Cerebellar cortex (tissue), 1 donor: ENCODE results near the gene SHF.

Experiments
- DNase-seq: peaks from one replicate; pipeline ENCODE4 v3.0.0-alpha.2; 2015; ENCODE audit warnings: low spot score

SHF gene

GRCh38 chr15:45169608-45170480 is 17.9 kb downstream of the SHF start:
- DNase-seq: no peak

- no peak for DNase-seq
Observed at GRCh38 chr15:45168751-45169551, 18.8 kb downstream of the SHF start.

GRCh38 chr15:45168286-45168685 is 19.5 kb downstream of the SHF start:
- DNase-seq: no peak

GRCh38 chr15:45167631-45168205 is 20.0 kb downstream of the SHF start:
- no peak for DNase-seq

GRCh38 chr15:45166834-45167630 is 20.7 kb downstream of the SHF start:
- peak; percentile 77 for DNase-seq

- no peak for DNase-seq
Observed at GRCh38 chr15:45165536-45165935, 22.2 kb downstream of the SHF start.

GRCh38 chr15:45164914-45165313 is 22.9 kb downstream of the SHF start:
- DNase-seq: no peak

- DNase-seq: no peak
Observed at GRCh38 chr15:45163508-45163856, 24.3 kb downstream of the SHF start.

- peak; percentile 91 for DNase-seq
Observed at GRCh38 chr15:45162771-45163507, 24.8 kb downstream of the SHF start.

- no peak for DNase-seq
Observed at GRCh38 chr15:45161666-45162065, 26.1 kb downstream of the SHF start.

GRCh38 chr15:45157974-45158373 is 29.8 kb downstream of the SHF start:
- DNase-seq: no peak

GRCh38 chr15:45156744-45157455 is 30.9 kb downstream of the SHF start:
- DNase-seq: no peak

- DNase-seq: no peak
Observed at GRCh38 chr15:45155739-45156138, 32.0 kb downstream of the SHF start.

GRCh38 chr15:45151998-45152828 is 35.6 kb downstream of the SHF start:
- DNase-seq: no peak

- no peak for DNase-seq
Observed at GRCh38 chr15:45150997-45151396, 36.8 kb downstream of the SHF start.

GRCh38 chr15:45150481-45150880 is 37.3 kb downstream of the SHF start:
- DNase-seq: no peak

- DNase-seq: no peak
Observed at GRCh38 chr15:45149060-45149459, 38.7 kb downstream of the SHF start.

GRCh38 chr15:45148076-45149059 is 39.4 kb downstream of the SHF start:
- no peak for DNase-seq

- no peak for DNase-seq
Observed at GRCh38 chr15:45147606-45148005, 40.2 kb downstream of the SHF start.
